ENCODE results near the gene PLA2G4D.

The PLA2G4D gene

DNA sequence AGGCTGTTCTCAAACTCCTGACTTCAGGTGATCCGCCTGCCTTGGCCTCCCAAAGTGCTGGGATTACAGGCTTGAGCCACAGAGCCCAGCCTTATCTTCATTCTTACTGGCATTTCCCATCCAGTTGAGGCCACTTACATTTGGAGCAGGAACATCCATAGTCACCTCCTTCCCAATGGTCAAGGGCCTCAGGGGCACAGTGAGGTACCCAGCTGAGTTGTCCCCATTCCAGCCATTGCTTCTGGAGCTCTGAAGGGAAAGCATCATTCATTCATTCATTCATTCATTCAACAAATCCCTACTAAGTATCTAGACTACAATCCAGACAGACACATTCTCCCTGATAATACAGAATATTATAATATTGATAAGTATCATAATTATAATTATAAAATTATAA is 12.2 kb downstream of the PLA2G4D start:
- no peak for TF ChIP-seq CTCF (IDR thresholded peaks at IDR 0.05)

DNA sequence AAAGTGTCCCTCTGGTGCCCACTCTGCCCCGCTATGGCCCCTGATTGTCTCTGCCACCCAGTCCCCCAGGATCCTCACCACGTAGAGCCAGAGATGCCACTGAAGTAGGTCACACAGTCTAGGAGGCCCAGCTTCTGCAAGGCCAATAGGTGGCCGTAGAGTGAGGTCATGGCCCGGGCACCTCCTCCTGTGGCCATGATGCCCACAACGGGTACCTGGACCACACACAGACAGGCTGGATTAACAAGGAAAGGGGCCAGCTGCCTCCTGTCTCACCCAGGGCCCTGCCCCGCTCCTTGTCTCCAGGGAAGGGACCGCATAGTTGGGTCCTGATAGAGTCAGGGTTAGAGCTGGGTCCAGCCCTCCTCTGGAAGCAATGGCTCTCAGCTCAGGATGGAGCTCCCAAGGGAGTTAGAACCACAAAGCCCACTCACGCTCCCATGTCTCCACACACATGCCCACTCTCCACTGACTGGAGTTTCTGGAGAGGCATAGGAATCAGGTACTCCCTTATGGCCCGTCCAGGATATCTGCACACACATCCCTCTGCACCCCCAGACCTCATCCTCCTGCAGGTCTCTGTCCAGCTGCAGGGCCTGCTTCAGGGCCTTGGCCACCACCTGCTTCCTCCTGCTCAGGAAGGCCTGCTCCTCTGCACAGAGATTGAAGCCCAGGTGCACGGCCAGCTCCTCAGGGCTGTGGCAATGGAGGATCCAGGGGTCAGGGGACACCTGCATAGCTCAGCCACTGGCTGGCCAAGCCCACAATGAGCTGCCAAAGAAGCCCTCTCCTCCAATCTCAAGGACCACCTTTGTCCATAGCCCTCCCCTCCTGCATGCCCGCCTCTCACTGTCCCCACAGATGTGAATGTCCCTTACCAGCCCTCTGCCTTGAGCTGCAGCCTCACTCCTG is 13.2 kb downstream of the PLA2G4D start:
- TF ChIP-seq CTCF (IDR thresholded peaks at IDR 0.05): no peak

- TF ChIP-seq CTCF (IDR thresholded peaks at IDR 0.05): no peak
These were observed 14.0 kb downstream of the PLA2G4D start for GRCh38 chr15:42080186-42080918.

- TF ChIP-seq CTCF (IDR thresholded peaks at IDR 0.05): no peak
These were observed 14.9 kb downstream of the PLA2G4D start for GRCh38 chr15:42079401-42079908.

DNA sequence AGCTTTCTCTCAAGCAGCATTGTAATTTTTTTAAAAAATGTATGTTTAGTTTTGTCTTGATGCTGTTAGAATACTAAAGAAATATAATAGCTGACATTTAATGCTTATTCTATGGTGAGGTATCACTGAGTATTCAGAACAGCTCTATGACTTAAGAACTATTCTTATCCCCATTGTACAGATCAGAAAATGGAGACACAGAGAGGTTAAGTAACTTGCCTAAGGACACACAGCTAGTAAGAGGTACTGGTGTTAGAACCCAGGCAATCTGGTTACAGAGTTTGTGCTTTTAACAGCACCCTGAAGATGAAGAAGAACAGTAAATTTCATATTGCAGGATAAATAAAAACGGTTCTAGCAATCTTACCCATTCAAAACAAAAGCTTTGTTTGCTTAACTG is 15.5 kb downstream of the PLA2G4D start:
- TF ChIP-seq CTCF (IDR thresholded peaks at IDR 0.05): no peak

DNA sequence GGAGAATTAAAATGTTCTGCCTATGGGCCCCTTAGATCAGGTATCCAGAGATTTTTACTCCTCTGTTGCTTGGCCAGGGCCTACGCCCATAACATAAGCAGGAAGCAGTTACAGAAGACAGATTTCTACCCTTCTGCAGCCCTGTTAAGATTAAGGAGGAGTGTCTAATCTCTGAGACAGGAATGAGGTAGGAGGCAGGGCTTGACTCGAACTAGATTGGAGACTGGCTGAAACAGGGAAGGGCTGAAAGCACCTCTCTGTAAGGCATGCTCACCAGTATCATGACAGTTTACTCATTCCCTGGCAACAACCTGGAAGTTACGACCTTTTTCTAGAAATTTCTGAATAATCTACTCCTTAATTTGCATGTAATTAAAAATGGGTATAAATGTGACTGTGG is 16.7 kb downstream of the PLA2G4D start:
- no peak for TF ChIP-seq CTCF (IDR thresholded peaks at IDR 0.05)

GRCh38 chr15:42073418-42073817 is 20.9 kb downstream of the PLA2G4D start:
- no peak for TF ChIP-seq CTCF (IDR thresholded peaks at IDR 0.05)

Data from LNCAP (cell line).